Activated effector memory CD4-positive, alpha-beta T cell treated with Interleukin-2 at 50 U/mL for 16 hours (primary cell): ENCODE measurements around the gene SLC25A22.

Experiments used
- DNase-seq: peaks from one replicate; pipeline ENCODE4 v3.0.0-alpha.2; 2020

The SLC25A22 gene

GRCh38 chr11:788953-789940 is 8.8 kb downstream of the SLC25A22 start:
- DNase-seq = no peak

GRCh38 chr11:788009-788640 is 10.0 kb downstream of the SLC25A22 start:
- DNase-seq = no peak

GRCh38 chr11:787084-787675 is 10.9 kb downstream of the SLC25A22 start:
- no peak for DNase-seq

GRCh38 chr11:786235-787083 is 11.6 kb downstream of the SLC25A22 start:
- DNase-seq = no peak

- DNase-seq = peak; percentile 7
These were observed 14.5 kb downstream of the SLC25A22 start for GRCh38 chr11:783581-784015.

GRCh38 chr11:782264-783174 is 15.6 kb downstream of the SLC25A22 start:
- DNase-seq = no peak

GRCh38 chr11:779955-780532 is 18.0 kb downstream of the SLC25A22 start:
- DNase-seq = no peak

GRCh38 chr11:778976-779954 is 18.8 kb downstream of the SLC25A22 start:
- DNase-seq = no peak

- DNase-seq = peak; percentile 92
These were observed 20.5 kb downstream of the SLC25A22 start, which contains the start of gene GATD1 for GRCh38 chr11:777288-778255. TSS of gene GATD1 (minus strand) at chr11:777487. CDS start at chr11:777462, 25 bp downstream.

GRCh38 chr11:776561-777287 is 21.4 kb downstream of the SLC25A22 start:
- no peak for DNase-seq

- no peak for DNase-seq
These were observed 21.9 kb downstream of the SLC25A22 start for GRCh38 chr11:776263-776560.

GRCh38 chr11:774873-775592 is 23.0 kb downstream of the SLC25A22 start:
- no peak for DNase-seq

- no peak for DNase-seq
These were observed 24.3 kb downstream of the SLC25A22 start for GRCh38 chr11:773830-774229.

- no peak for DNase-seq
These were observed 24.7 kb downstream of the SLC25A22 start for GRCh38 chr11:773425-773824.

GRCh38 chr11:772429-773390 is 25.4 kb downstream of the SLC25A22 start:
- no peak for DNase-seq

GRCh38 chr11:771617-772204 is 26.4 kb downstream of the SLC25A22 start:
- DNase-seq = no peak
